Coronary artery (tissue), 2 donors: ENCODE measurements around the gene SMARCE1.

Source experiments
- DNase-seq: peaks from one replicate; pipeline ENCODE4 v3.0.0-alpha.2; 2017; ENCODE audit warnings: low spot score
- H3K27ac ChIP-seq, 2 donors: fragments of 200-600 bp; sonication (generic); one replicate each; pipeline ENCODE4 v1.5.1; 2016 to 2019
- H3K4me3 ChIP-seq: fragments of 200-600 bp; sonication (generic); 2 replicates; pipeline ENCODE4 v1.5.1; 2016; ENCODE audit warnings: mild to moderate bottlenecking, moderate library complexity
- CTCF ChIP-seq: fragments of 200-600 bp; sonication (generic); IDR thresholded peaks from one replicate; pipeline ENCODE4 v1.5.1; 2019; ENCODE audit warnings: antibody characterized with exemption

The SMARCE1 gene

DNA sequence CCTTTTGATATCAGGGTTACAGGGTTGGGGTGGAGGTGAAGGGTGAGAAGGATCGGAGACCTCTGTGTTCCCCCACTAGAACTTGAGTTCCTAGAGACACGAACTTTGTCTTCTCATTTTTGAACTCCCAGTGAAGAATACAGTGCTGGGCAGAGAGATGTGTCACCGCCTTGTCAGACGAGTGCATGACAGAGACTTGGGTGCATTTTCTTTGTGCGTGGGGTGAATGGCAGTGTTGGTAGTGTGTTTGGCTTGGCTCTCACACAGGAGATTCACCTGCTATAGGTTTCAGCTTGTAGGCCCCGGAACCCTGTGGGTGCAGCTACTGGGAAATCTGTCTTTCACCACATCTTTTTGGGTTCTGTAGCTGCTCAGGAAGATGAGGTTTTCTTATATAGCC is 42.3 kb downstream of the SMARCE1 start:
- TF ChIP-seq CTCF: no peak
- Histone ChIP-seq H3K4me3 (no peak overlapping the region), H3K27ac (no peak overlapping the region)
- DNase-seq: no peak

GRCh38 chr17:40604327-40605080 is 43.1 kb downstream of the SMARCE1 start:
- Histone ChIP-seq H3K4me3 (no peak overlapping the region), H3K27ac (no peak overlapping the region)
- no peak for DNase-seq
- TF ChIP-seq CTCF: no peak

- TF ChIP-seq CTCF: no peak
- Histone ChIP-seq H3K27ac (no peak overlapping the region), H3K4me3 (no peak overlapping the region)
- DNase-seq: no peak
Measured at GRCh38 chr17:40602445-40603443, 44.9 kb downstream of the SMARCE1 start.

- no peak for DNase-seq
- no peak overlapping the region for H3K4me3 ChIP-seq
- no peak for TF ChIP-seq CTCF
- no peak overlapping the region for H3K27ac ChIP-seq
Measured at GRCh38 chr17:40600486-40601046, 47.1 kb downstream of the SMARCE1 start.

GRCh38 chr17:40599468-40599763 is 48.2 kb downstream of the SMARCE1 start:
- no peak overlapping the region for H3K27ac ChIP-seq
- no peak for DNase-seq
- H3K4me3 ChIP-seq: no peak overlapping the region
- TF ChIP-seq CTCF: no peak

GRCh38 chr17:40598619-40599467 is 48.8 kb downstream of the SMARCE1 start:
- no peak for DNase-seq
- no peak for TF ChIP-seq CTCF
- no peak overlapping the region for H3K4me3 ChIP-seq
- H3K27ac ChIP-seq: peak overlapping the region in 1 of 2 donors; percentile 1
